Adrenal gland (tissue), 12 donors: ENCODE measurements around the gene KIF24. TPM values are rescaled to one million over a fixed set of nuclear protein-coding genes. Genes with fewer than 3 reads are reported as not detected.

Experiments used
- DNase-seq, 7 donors: peaks; one replicate each; pipeline ENCODE4 v3.0.0-alpha.2; 2019 to 2020
- H3K27ac ChIP-seq, 5 donors: fragments of 200-600 bp; sonication (generic) in 4 of 5; 1 replicate in 3 of 5; 2 replicates in 2 of 5; pipeline versions ENCODE4 v1.5.1 to v1.8.0; 2016 to 2020; ENCODE audit warnings: mild to moderate bottlenecking in 1 of 5
- H3K27me3 ChIP-seq: fragments of 200-600 bp; 2 replicates; pipeline ENCODE4 v1.8.0; 2021
- H3K36me3 ChIP-seq, 2 donors: fragments of 200-600 bp; replicated peaks in 1 of 2; 1 replicate in 1 of 2; 2 replicates in 1 of 2; pipeline versions ENCODE4 v1.5.1 to v1.8.0; 2018 to 2022
- H3K4me1 ChIP-seq, 2 donors: fragments of 200-600 bp; replicated peaks in 1 of 2; 1 replicate in 1 of 2; 2 replicates in 1 of 2; pipeline versions ENCODE4 v1.5.1 to v1.8.0; 2018 to 2021
- H3K4me3 ChIP-seq, 4 donors: fragments of 200-600 bp; sonication (generic) in 3 of 4; one replicate each; pipeline ENCODE4 v1.5.1; 2016 to 2018
- H3K9me3 ChIP-seq, 3 donors: fragments of 200-600 bp; sonication (generic) in 1 of 3; replicated peaks in 1 of 3; 1 replicate in 2 of 3; 2 replicates in 1 of 3; pipeline versions ENCODE4 v1.5.1 to v1.8.0; 2016 to 2021
- CTCF ChIP-seq, 6 experiments: fragments of 450-650 bp in 4 of 6; fragments of 200-600 bp in 2 of 6; sonication (generic) in 1 of 6; IDR thresholded peaks; 1 replicate in 5 of 6; 2 replicates in 1 of 6; pipeline versions ENCODE4 v1.5.1 to v1.8.0; 2016 to 2021; ENCODE audit warnings: antibody characterized with exemption in 6 of 6, mild to moderate bottlenecking in 2 of 6, moderate library complexity in 1 of 6
- POLR2A ChIP-seq, 2 donors: fragments of 450-650 bp; IDR thresholded peaks; one replicate each; pipeline ENCODE4 v1.6.1; 2017; ENCODE audit warnings: antibody characterized with exemption in 2 of 2, mild to moderate bottlenecking in 2 of 2, moderate library complexity in 1 of 2
- WGBS, 4 donors: extraction: QIAGEN DNeasy Blood & Tissue Kit in 2 of 4; methylation state at CpG; one replicate each; pipeline versions ENCODE4 v1.1.5 to v1.1.7; 2013 to 2017; 5-methylcytosine and 5-hydroxymethylcytosine counted together
- intact Hi-C, 2 donors: fragments of 100-400 bp; cut with DNase I; formaldehyde crosslinking; loops; one replicate each; pipeline versions ENCODE4 v1.14.1 to v1.15.0; 2022 to 2023
- polyA plus RNA-seq, 3 donors: library from polyadenylated mRNA; stranded (reverse); fragments of 200-250 nt in 2 of 3; fragments of 350-450 nt in 1 of 3; fragmentation: Illumina TruSeq in 1 of 3; extraction: RNeasy Lipid Tissue Mini Kit (QIAGEN cat#74804) in 1 of 3; gene quantifications; one replicate each; pipeline ENCODE4 v1.2.3, GENCODE V29; 2013 to 2014
- total RNA-seq, 9 donors: library from RNA; depleted of rRNA in 4 of 9; stranded (reverse); fragments of >200 nt in 4 of 9; fragments of 120-200 nt in 1 of 9; fragmentation: NEBNext Ultra II Directional in 1 of 9; extraction: Animal tissue kit (Norgen Biotek cat#: 25700) in 1 of 9; gene quantifications; one replicate each; pipeline versions ENCODE4 v1.1.0 to v1.2.4, GENCODE V29; 2013 to 2023
- donor health status: healthy with polysubstance abuse.
- donor health status: Bipolar disorder and iron deficiency.
- donor health status: DM: yes; HTN: yes; CAD: no.
- donor health status: DM: no; HTN: no; CAD: no.
- donor health status: DM: no; HTN: no; CAD: no.
- donor health status: DM: yes; HTN: yes; CAD: no.

Gene KIF24
- total and polyA plus RNA-seq, 12 donors, result 0.57 to 2.7 (median 1.2) TPM

GRCh38 chr9:34291423-34291822, 37.6 kb downstream of the KIF24 start:
- no peaks in the 10 kb centered on the region for H3K9me3 ChIP-seq
- no peaks in the 10 kb centered on the region for H3K27me3 ChIP-seq
- DNase-seq, result no peak
- intact Hi-C loops, result no loop called here
- TF ChIP-seq CTCF (IDR thresholded peaks at IDR 0.05) (no peak), POLR2A (IDR thresholded peaks at IDR 0.05) (no peak)
- 92 to 100% (median 97%) methylated on average over 2 of the region's 2 CpGs for WGBS, 4 donors
- H3K36me3 ChIP-seq, result no peaks in the 10 kb centered on the region
- no peak overlapping the region for H3K27ac ChIP-seq
- H3K4me3 ChIP-seq, result no peak overlapping the region
- H3K4me1 ChIP-seq, result peaks cover 0 to 4% of the 10 kb centered on the region in 2 donors

- H3K4me3 ChIP-seq, result no peak overlapping the region
- no peak overlapping the region for H3K27ac ChIP-seq
- intact Hi-C loops, result no loop called here
- peaks cover 0 to 4% of the 10 kb centered on the region in 2 donors for H3K4me1 ChIP-seq
- DNase-seq, result peak in 2 of 7 donors; percentile 9 to 19
- WGBS, 4 donors, result 81 to 87% (median 82%) methylated on average over 2 of the region's 2 CpGs
- H3K27me3 ChIP-seq, result no peaks in the 10 kb centered on the region
- no peaks in the 10 kb centered on the region for H3K9me3 ChIP-seq
- no peaks in the 10 kb centered on the region for H3K36me3 ChIP-seq
- TF ChIP-seq POLR2A (IDR thresholded peaks at IDR 0.05), result no peak
- no peak for TF ChIP-seq CTCF (IDR thresholded peaks at IDR 0.05)
Observed at GRCh38 chr9:34291023-34291422, 38.0 kb downstream of the KIF24 start.

GRCh38 chr9:34289159-34289558, 39.9 kb downstream of the KIF24 start:
- intact Hi-C loops, result no loop called here
- Histone ChIP-seq H3K27me3 (no peaks in the 10 kb centered on the region), H3K36me3 (no peaks in the 10 kb centered on the region), H3K27ac (no peak overlapping the region), H3K4me1 (peaks cover 0 to 4% of the 10 kb centered on the region in 2 donors), H3K4me3 (no peak overlapping the region), H3K9me3 (no peaks in the 10 kb centered on the region)
- no peak for DNase-seq
- TF ChIP-seq CTCF (IDR thresholded peaks at IDR 0.05), result no peak
- no peak for TF ChIP-seq POLR2A (IDR thresholded peaks at IDR 0.05)
- WGBS, 4 donors, result 90 to 96% (median 91%) methylated on average over 2 of the region's 2 CpGs

- 82 to 100% (median 90%) methylated on average over 1 of the region's 1 CpG for WGBS, 4 donors
- H3K27ac ChIP-seq, result no peak overlapping the region
- intact Hi-C loops, result no loop called here
- H3K4me3 ChIP-seq, result no peak overlapping the region
- no peaks in the 10 kb centered on the region for H3K4me1 ChIP-seq
- no peak for DNase-seq
- H3K27me3 ChIP-seq, result no peaks in the 10 kb centered on the region
- no peak for TF ChIP-seq POLR2A (IDR thresholded peaks at IDR 0.05)
- no peak for TF ChIP-seq CTCF (IDR thresholded peaks at IDR 0.05)
- H3K9me3 ChIP-seq, result no peaks in the 10 kb centered on the region
- no peaks in the 10 kb centered on the region for H3K36me3 ChIP-seq
Observed at GRCh38 chr9:34282096-34282495, 47.0 kb downstream of the KIF24 start.
